ENCODE results near the gene PALB2. TPM values are rescaled to one million over a fixed set of nuclear protein-coding genes. Genes with fewer than 3 reads are reported as not detected.
A peak's percentile ranks its signal among the peaks of the same experiment; 100 is the strongest.

PALB2 gene
- polyA plus RNA-seq (2013, experiment 1 of 4), result 27.5 TPM
- 25.3 TPM for polyA plus RNA-seq (2013, experiment 2 of 4)
- 14.8 TPM for polyA plus RNA-seq (2013, experiment 3 of 4)
- 18.1 TPM for polyA plus RNA-seq (2013, experiment 4 of 4)

- 0% methylated on average over 64 of the region's 64 CpGs for WGBS, 2 experiments
- H3K9me3 ChIP-seq (ENCODE audit: control insufficient read depth, low read length), result no peaks in the 10 kb centered on the region
- H3K27ac ChIP-seq (ENCODE audit: insufficient read depth, low read depth, low read length, poor library complexity, severe bottlenecking), result peak within 1 kb of the TSS; percentile 72
- no peaks in the 10 kb centered on the region for H3K27me3 ChIP-seq (ENCODE audit: control insufficient read depth, insufficient read depth, low read length, poor library complexity, severe bottlenecking)
- peak within 1 kb of the TSS; percentile 78 for H3K4me3 ChIP-seq (ENCODE audit: insufficient read depth, low read depth, low read length)
- no peaks in the 10 kb centered on the region for H3K4me1 ChIP-seq (ENCODE audit: control insufficient read depth, insufficient read depth, low read length)
- H3K36me3 ChIP-seq (ENCODE audit: control insufficient read depth, insufficient read depth, low read length), result peaks cover 18% of the 10 kb centered on the region
Measured at GRCh38 chr16:23640931-23641765, at the start of gene PALB2, which contains the start of gene DCTN5. Gene PALB2, minus strand, starts transcription at chr16:23641310. Its CDS starts 153 bp downstream, at chr16:23641157. Gene DCTN5, plus strand, starts transcription at chr16:23641466. Its CDS starts 77 bp downstream, at chr16:23641543.

GRCh38 chr16:23689442-23690187, 48.5 kb upstream of the PALB2 start:
- Histone ChIP-seq H3K9me3 (ENCODE audit: control insufficient read depth, low read length) (no peaks in the 10 kb centered on the region), H3K36me3 (ENCODE audit: control insufficient read depth, insufficient read depth, low read length) (peaks cover 39% of the 10 kb centered on the region), H3K27me3 (ENCODE audit: control insufficient read depth, insufficient read depth, low read length, poor library complexity, severe bottlenecking) (no peaks in the 10 kb centered on the region), H3K27ac (ENCODE audit: insufficient read depth, low read depth, low read length, poor library complexity, severe bottlenecking) (no peak overlapping the region), H3K4me3 (ENCODE audit: insufficient read depth, low read depth, low read length) (no peak overlapping the region), H3K4me1 (ENCODE audit: control insufficient read depth, insufficient read depth, low read length) (no peaks in the 10 kb centered on the region)
- WGBS, 2 experiments, result 97% methylated on average over 35 to 36 of the region's 36 CpGs

GRCh38 chr16:23687034-23687808, 46.1 kb upstream of the PALB2 start:
- no peaks in the 10 kb centered on the region for H3K27me3 ChIP-seq (ENCODE audit: control insufficient read depth, insufficient read depth, low read length, poor library complexity, severe bottlenecking)
- no peak overlapping the region for H3K27ac ChIP-seq (ENCODE audit: insufficient read depth, low read depth, low read length, poor library complexity, severe bottlenecking)
- 95 to 96% methylated on average over 16 of the region's 16 CpGs for WGBS, 2 experiments
- H3K4me3 ChIP-seq (ENCODE audit: insufficient read depth, low read depth, low read length), result no peak overlapping the region
- no peaks in the 10 kb centered on the region for H3K9me3 ChIP-seq (ENCODE audit: control insufficient read depth, low read length)
- H3K36me3 ChIP-seq (ENCODE audit: control insufficient read depth, insufficient read depth, low read length), result peaks cover 55% of the 10 kb centered on the region
- H3K4me1 ChIP-seq (ENCODE audit: control insufficient read depth, insufficient read depth, low read length), result no peaks in the 10 kb centered on the region

- peaks cover 42% of the 10 kb centered on the region for H3K36me3 ChIP-seq (ENCODE audit: control insufficient read depth, insufficient read depth, low read length)
- no peaks in the 10 kb centered on the region for H3K27me3 ChIP-seq (ENCODE audit: control insufficient read depth, insufficient read depth, low read length, poor library complexity, severe bottlenecking)
- H3K9me3 ChIP-seq (ENCODE audit: control insufficient read depth, low read length), result no peaks in the 10 kb centered on the region
- no peak overlapping the region for H3K4me3 ChIP-seq (ENCODE audit: insufficient read depth, low read depth, low read length)
- WGBS, 2 experiments, result 92 to 94% methylated on average over 3 of the region's 3 CpGs
- H3K4me1 ChIP-seq (ENCODE audit: control insufficient read depth, insufficient read depth, low read length), result peaks cover 18% of the 10 kb centered on the region
- no peak overlapping the region for H3K27ac ChIP-seq (ENCODE audit: insufficient read depth, low read depth, low read length, poor library complexity, severe bottlenecking)
Measured at GRCh38 chr16:23683487-23683886, 42.4 kb upstream of the PALB2 start.

GRCh38 chr16:23682181-23682580, 41.1 kb upstream of the PALB2 start:
- Histone ChIP-seq H3K27me3 (ENCODE audit: control insufficient read depth, insufficient read depth, low read length, poor library complexity, severe bottlenecking) (no peaks in the 10 kb centered on the region), H3K27ac (ENCODE audit: insufficient read depth, low read depth, low read length, poor library complexity, severe bottlenecking) (no peak overlapping the region), H3K4me3 (ENCODE audit: insufficient read depth, low read depth, low read length) (no peak overlapping the region), H3K36me3 (ENCODE audit: control insufficient read depth, insufficient read depth, low read length) (peaks cover 31% of the 10 kb centered on the region), H3K9me3 (ENCODE audit: control insufficient read depth, low read length) (no peaks in the 10 kb centered on the region), H3K4me1 (ENCODE audit: control insufficient read depth, insufficient read depth, low read length) (peaks cover 18% of the 10 kb centered on the region)
- 83 to 97% methylated on average over 1 of the region's 1 CpG for WGBS, 2 experiments

GRCh38 chr16:23679986-23680336, 38.9 kb upstream of the PALB2 start:
- peaks cover 18% of the 10 kb centered on the region for H3K4me1 ChIP-seq (ENCODE audit: control insufficient read depth, insufficient read depth, low read length)
- no peaks in the 10 kb centered on the region for H3K27me3 ChIP-seq (ENCODE audit: control insufficient read depth, insufficient read depth, low read length, poor library complexity, severe bottlenecking)
- peak overlapping the region; percentile 89 for H3K4me3 ChIP-seq (ENCODE audit: insufficient read depth, low read depth, low read length)
- H3K27ac ChIP-seq (ENCODE audit: insufficient read depth, low read depth, low read length, poor library complexity, severe bottlenecking), result no peak overlapping the region
- peaks cover 24% of the 10 kb centered on the region for H3K36me3 ChIP-seq (ENCODE audit: control insufficient read depth, insufficient read depth, low read length)
- WGBS, 2 experiments, result 17 to 25% methylated on average over 6 of the region's 6 CpGs
- H3K9me3 ChIP-seq (ENCODE audit: control insufficient read depth, low read length), result no peaks in the 10 kb centered on the region

GRCh38 chr16:23679274-23679985, 38.3 kb upstream of the PALB2 start:
- Histone ChIP-seq H3K4me3 (ENCODE audit: insufficient read depth, low read depth, low read length) (peak overlapping the region; percentile 89), H3K36me3 (ENCODE audit: control insufficient read depth, insufficient read depth, low read length) (peaks cover 24% of the 10 kb centered on the region), H3K4me1 (ENCODE audit: control insufficient read depth, insufficient read depth, low read length) (peaks cover 18% of the 10 kb centered on the region), H3K9me3 (ENCODE audit: control insufficient read depth, low read length) (no peaks in the 10 kb centered on the region), H3K27me3 (ENCODE audit: control insufficient read depth, insufficient read depth, low read length, poor library complexity, severe bottlenecking) (no peaks in the 10 kb centered on the region), H3K27ac (ENCODE audit: insufficient read depth, low read depth, low read length, poor library complexity, severe bottlenecking) (no peak overlapping the region)
- 0 to 1% methylated on average over 24 of the region's 24 CpGs for whole genome bisulfite sequencing, 2 experiments

GRCh38 chr16:23678430-23679273, 37.5 kb upstream of the PALB2 start, which contains the start of gene PLK1:
Gene PLK1, plus strand, starts transcription at chr16:23678889. Its CDS starts 44 bp downstream, at chr16:23678933.
- Histone ChIP-seq H3K27ac (ENCODE audit: insufficient read depth, low read depth, low read length, poor library complexity, severe bottlenecking) (peak within 1 kb of the TSS; percentile 70), H3K4me3 (ENCODE audit: insufficient read depth, low read depth, low read length) (peak within 1 kb of the TSS; percentile 89), H3K36me3 (ENCODE audit: control insufficient read depth, insufficient read depth, low read length) (peaks cover 21% of the 10 kb centered on the region), H3K9me3 (ENCODE audit: control insufficient read depth, low read length) (no peaks in the 10 kb centered on the region), H3K4me1 (ENCODE audit: control insufficient read depth, insufficient read depth, low read length) (peaks cover 18% of the 10 kb centered on the region), H3K27me3 (ENCODE audit: control insufficient read depth, insufficient read depth, low read length, poor library complexity, severe bottlenecking) (no peaks in the 10 kb centered on the region)
- WGBS, 2 experiments, result 1 to 2% methylated on average over 75 of the region's 75 CpGs
